Heart left ventricle (tissue), 16 donors: Measurements from ENCODE around the gene GPR151. TPM values are rescaled to one million over a fixed set of nuclear protein-coding genes. Genes with fewer than 3 reads are reported as not detected.

Experiments used
- ATAC-seq, 4 donors: fragments of 200-7000 bp; cut with Tn5 transposase; one replicate each; pipeline ENCODE4 v1.9.1; 2020 to 2022; ENCODE audit warnings: moderate library complexity in 4 of 4, mild to moderate bottlenecking in 3 of 4, moderate number of reproducible peaks in 1 of 4
- DNase-seq, 5 donors: peaks; one replicate each; pipeline ENCODE4 v3.0.0-alpha.2; 2020
- H3K27ac ChIP-seq, 12 donors: fragments of 200-600 bp; sonication (generic) in 4 of 12; one replicate each; pipeline versions ENCODE4 v1.5.0 to v1.8.0; 2016 to 2022; ENCODE audit warnings: mild to moderate bottlenecking in 2 of 12
- H3K27me3 ChIP-seq, 9 donors: fragments of 200-600 bp; sonication (generic) in 2 of 9; one replicate each; pipeline versions ENCODE4 v1.5.1 to v1.8.0; 2016 to 2022; ENCODE audit warnings: mild to moderate bottlenecking in 3 of 9
- H3K36me3 ChIP-seq, 9 donors: fragments of 200-600 bp; sonication (generic) in 2 of 9; one replicate each; pipeline versions ENCODE4 v1.5.0 to v1.8.0; 2018 to 2022; ENCODE audit warnings: mild to moderate bottlenecking in 2 of 9
- H3K4me1 ChIP-seq, 12 donors: fragments of 200-600 bp; sonication (generic) in 4 of 12; one replicate each; pipeline versions ENCODE4 v1.5.0 to v1.8.0; 2016 to 2022; ENCODE audit warnings: mild to moderate bottlenecking in 3 of 12
- H3K4me3 ChIP-seq, 12 donors: fragments of 200-600 bp; sonication (generic) in 4 of 12; one replicate each; pipeline versions ENCODE4 v1.5.0 to v1.8.0; 2017 to 2022; ENCODE audit warnings: mild to moderate bottlenecking in 9 of 12, moderate library complexity in 4 of 12
- H3K9me3 ChIP-seq, 12 donors: fragments of 200-600 bp; sonication (generic) in 4 of 12; one replicate each; pipeline versions ENCODE4 v1.5.0 to v1.8.0; 2016 to 2022; ENCODE audit warnings: mild to moderate bottlenecking in 1 of 12
- CTCF ChIP-seq, 12 donors: fragments of 200-600 bp; sonication (generic) in 4 of 12; IDR thresholded peaks; one replicate each; pipeline versions ENCODE4 v1.5.0 to v1.8.0; 2018 to 2022; ENCODE audit warnings: antibody characterized with exemption in 12 of 12, mild to moderate bottlenecking in 5 of 12
- POLR2A ChIP-seq, 2 donors: fragments of 450-650 bp; IDR thresholded peaks; one replicate each; pipeline ENCODE4 v1.6.1; 2017; ENCODE audit warnings: antibody characterized with exemption in 2 of 2, mild to moderate bottlenecking in 2 of 2, moderate library complexity in 2 of 2
- WGBS, 4 donors: extraction: QIAGEN DNeasy Blood & Tissue Kit in 2 of 4; methylation state at CpG; one replicate each; pipeline versions ENCODE4 v1.1.5 to v1.1.7; 2013 to 2018; 5-methylcytosine and 5-hydroxymethylcytosine counted together
- intact Hi-C, 10 donors: fragments of 100-400 bp; cut with DNase I; formaldehyde crosslinking; loops; one replicate each; pipeline versions ENCODE4 v1.11.1 to v1.14.2; 2022
- long read RNA-seq, 3 donors: library from polyadenylated mRNA; unstranded; transcript quantifications; one replicate each; pipeline ENCODE4 v2.0.0, GENCODE V29; 2020 to 2021
- polyA plus RNA-seq, 2 donors: library from polyadenylated mRNA; stranded (reverse); fragments of 200-250 nt; gene quantifications; one replicate each; pipeline ENCODE4 v1.2.3, GENCODE V29; 2013
- total RNA-seq, 9 donors: library from RNA; depleted of rRNA in 2 of 9; stranded (reverse); fragments of >200 nt in 2 of 9; fragmentation: NEBNext Ultra II Directional in 3 of 9; extraction: Animal tissue kit (Norgen Biotek cat#: 25700) in 3 of 9; gene quantifications; one replicate each; pipeline versions ENCODE4 v1.1.0 to v1.2.4, GENCODE V29; 2016 to 2023
- donor health status: ischemic (EF 13 %, LVEDD 7.1; RV severe dilation, severe dysfunction).
- donor health status: healthy with polysubstance abuse.
- donor health status: DM: no; HTN: yes; CAD: no.
- donor health status: DM: no; HTN: no; CAD: no.
- donor health status: ischemic (EF 25% LVEDD 6.9; RV normal size, moderate dysfunction).
- donor health status: ischemic (EF 25% LVEDD 5.7; RV mildly dilated, moderate dysfunction).
- donor health status: healthy.
- donor health status: DM: yes; HTN: yes; CAD: no.
- donor health status: ischemic (EF 35%, LVEDD 5.7; RV mildly dilated, moderate dysfunction).
- donor health status: nonischemic (EF 11% LVEDD 7.7; RV severe dilation, severe dysfunction).
- donor health status: DM: yes; HTN: yes; CAD: no.
- donor health status: PGD.
- donor health status: ischemic (EF 29% LVEDD 5.4; RV normal size, mild dysfunction).
- donor health status: nonischemic (EF 23%, LVEDD 6.1; RV moderate dilation, normal function).

Gene GPR151
- total RNA-seq (not detected), polyA plus RNA-seq (not detected)
- long read RNA-seq, donor 1 = 0 reads
- long read RNA-seq, donor 2 = 0 reads
- long read RNA-seq, donor 3 = 0 reads

GRCh38 chr5:146516151-146516475 is at the start of gene GPR151:
GPR151 (minus strand) TSS chr5:146516190; CDS start chr5:146516113, 77 bp downstream.
- no peak within 1 kb of the TSS for H3K27ac ChIP-seq
- DNase-seq (no peak), ATAC-seq (no peak)
- intact Hi-C loops = no loop called here
- H3K4me1 ChIP-seq = no peaks in the 10 kb centered on the region
- H3K27me3 ChIP-seq = peaks cover 0 to 6% (median 0%) of the 10 kb centered on the region in 9 donors
- H3K9me3 ChIP-seq = no peaks in the 10 kb centered on the region
- no peak for TF ChIP-seq CTCF (IDR thresholded peaks at IDR 0.05)
- TF ChIP-seq POLR2A (IDR thresholded peaks at IDR 0.05) = no peak
- WGBS, 4 donors = 14 to 26% (median 20%) methylated on average over 3 of the region's 3 CpGs
- H3K36me3 ChIP-seq = peaks cover 0 to 23% (median 15%) of the 10 kb centered on the region in 9 donors
- H3K4me3 ChIP-seq = no peak within 1 kb of the TSS

- intact Hi-C loops = no loop called here
- Histone ChIP-seq H3K4me3 (no peak overlapping the region), H3K4me1 (peaks cover 0 to 6% (median 0%) of the 10 kb centered on the region in 12 donors), H3K36me3 (no peaks in the 10 kb centered on the region), H3K27ac (no peak overlapping the region), H3K9me3 (no peaks in the 10 kb centered on the region), H3K27me3 (no peaks in the 10 kb centered on the region)
- no peak for TF ChIP-seq CTCF (IDR thresholded peaks at IDR 0.05)
- TF ChIP-seq POLR2A (IDR thresholded peaks at IDR 0.05) = no peak
- WGBS, 4 donors = 49 to 59% (median 54%) methylated on average over 2 of the region's 2 CpGs
- DNase-seq = no peak
- ATAC-seq = no peak
Measured at GRCh38 chr5:146564007-146564762, 48.2 kb upstream of the GPR151 start.

GRCh38 chr5:146562461-146562860 is 46.5 kb upstream of the GPR151 start:
- no peaks in the 10 kb centered on the region for H3K36me3 ChIP-seq
- TF ChIP-seq POLR2A (IDR thresholded peaks at IDR 0.05) (no peak), CTCF (IDR thresholded peaks at IDR 0.05) (no peak)
- DNase-seq (no peak), ATAC-seq (no peak)
- H3K9me3 ChIP-seq = no peaks in the 10 kb centered on the region
- 91 to 100% (median 95%) methylated on average over 4 of the region's 4 CpGs for WGBS, 4 donors
- H3K27me3 ChIP-seq = no peaks in the 10 kb centered on the region
- intact Hi-C loops = no loop called here
- no peak overlapping the region for H3K4me3 ChIP-seq
- peaks cover 0 to 6% (median 0%) of the 10 kb centered on the region in 12 donors for H3K4me1 ChIP-seq
- no peak overlapping the region for H3K27ac ChIP-seq

GRCh38 chr5:146561711-146562110 is 45.7 kb upstream of the GPR151 start:
- no peak for ATAC-seq
- Histone ChIP-seq H3K9me3 (no peaks in the 10 kb centered on the region), H3K4me3 (no peak overlapping the region), H3K27me3 (no peaks in the 10 kb centered on the region), H3K4me1 (peaks cover 0 to 6% (median 0%) of the 10 kb centered on the region in 12 donors), H3K36me3 (no peaks in the 10 kb centered on the region), H3K27ac (no peak overlapping the region)
- intact Hi-C loops = no loop called here
- 76 to 85% (median 83%) methylated on average over 5 of the region's 5 CpGs for WGBS, 4 donors
- TF ChIP-seq CTCF (IDR thresholded peaks at IDR 0.05) (no peak), POLR2A (IDR thresholded peaks at IDR 0.05) (no peak)
- no peak for DNase-seq
